T-helper 2 cell treated with Interferon-gamma antibody and Interleukin-4, amounts not matched to agents 5 μg/mL and 100 μg/mL, for 36 hours (primary cell): ENCODE data around the gene AMPD2.

ENCODE experiments used
- DNase-seq: peaks from one replicate; pipeline ENCODE4 v3.0.0; 2021; ENCODE audit warnings: low spot score
- H3K27ac Mint-ChIP-seq: one replicate; pipeline ENCODE4 v1.8.0; 2021; ENCODE audit warnings: mild to moderate bottlenecking, mixed read lengths
- H3K27me3 Mint-ChIP-seq: one replicate; pipeline ENCODE4 v1.8.0; 2021; ENCODE audit warnings: low read depth, mixed read lengths
- H3K36me3 Mint-ChIP-seq: one replicate; pipeline ENCODE4 v1.8.0; 2021; ENCODE audit warnings: low read depth, mixed read lengths
- H3K4me1 Mint-ChIP-seq: one replicate; pipeline ENCODE4 v1.8.0; 2021; ENCODE audit warnings: low read depth, mixed read lengths
- H3K4me3 Mint-ChIP-seq: one replicate; pipeline ENCODE4 v1.8.0; 2022; ENCODE audit warnings: mild to moderate bottlenecking, moderate library complexity, mixed read lengths
- H3K9me3 Mint-ChIP-seq: one replicate; pipeline ENCODE4 v1.8.0; 2021; ENCODE audit warnings: mixed read lengths

Gene AMPD2

DNA sequence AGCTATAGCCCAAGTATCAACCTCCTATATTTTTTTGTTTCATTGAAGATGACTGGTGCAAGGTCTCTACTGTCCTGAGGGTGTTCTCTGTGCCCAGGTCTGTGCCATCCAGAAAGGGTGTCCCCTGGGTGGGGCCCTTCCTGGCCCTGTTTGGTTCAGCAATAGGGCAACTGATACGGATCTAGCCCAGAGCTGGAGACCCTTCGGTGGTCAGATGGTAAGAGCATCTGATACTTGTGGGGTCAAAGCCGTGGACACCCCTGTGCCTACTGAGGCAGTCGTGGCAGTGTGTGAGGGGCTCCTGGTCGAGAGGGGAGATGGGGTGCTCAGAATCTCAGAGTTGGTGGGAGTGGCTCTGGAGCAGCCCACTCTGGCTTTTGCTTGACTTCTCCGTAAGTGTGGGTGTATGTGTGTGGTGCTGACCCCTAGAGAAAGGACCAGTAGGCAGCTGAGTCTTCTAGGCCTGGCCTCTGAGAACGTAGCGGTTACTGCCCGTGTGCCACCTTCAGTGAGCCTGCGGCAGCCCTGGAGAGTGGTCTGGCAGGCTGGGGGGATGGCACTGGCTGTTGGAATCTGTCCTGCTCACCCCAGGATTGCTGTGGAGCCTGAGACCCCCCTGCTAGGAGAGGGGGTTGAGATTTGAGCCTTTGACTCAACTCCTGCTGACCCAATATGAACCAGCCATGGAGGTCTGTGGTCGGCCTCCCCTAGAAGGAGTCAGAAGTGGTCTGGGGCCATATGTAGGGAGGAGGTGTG, 2.7 kb downstream of the AMPD2 start:
- Mint-ChIP-seq H3K9me3 (no peaks in the 10 kb centered on the region), H3K4me1 (peaks cover 47% of the 10 kb centered on the region), H3K27ac (peak overlapping the region; percentile 78), H3K4me3 (peak overlapping the region; percentile 90), H3K36me3 (peaks cover 10% of the 10 kb centered on the region), H3K27me3 (no peaks in the 10 kb centered on the region)
- DNase-seq, result no peak

DNA sequence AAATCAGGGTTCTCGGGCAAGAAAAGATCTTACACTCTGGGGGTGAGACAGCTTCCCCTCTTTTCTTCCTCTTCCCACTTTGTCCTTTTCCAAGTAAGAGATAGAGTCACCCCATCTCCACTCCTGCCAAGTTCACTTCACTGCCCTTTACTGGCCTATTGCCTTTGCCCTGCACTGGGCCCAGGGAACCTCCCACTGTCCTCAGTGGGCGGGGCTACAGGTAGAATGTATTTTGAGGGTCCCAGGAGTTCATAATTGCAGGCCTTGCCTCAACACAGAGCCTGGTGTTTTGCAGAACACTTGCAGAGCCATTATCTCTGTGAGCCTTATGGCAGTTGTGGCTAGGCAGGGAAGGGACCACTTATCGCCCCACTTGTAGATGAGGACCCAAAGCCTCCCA, 3.3 kb downstream of the AMPD2 start:
- Mint-ChIP-seq H3K27ac (peak overlapping the region; percentile 11), H3K4me3 (peak overlapping the region; percentile 90), H3K4me1 (peaks cover 42% of the 10 kb centered on the region), H3K27me3 (no peaks in the 10 kb centered on the region), H3K36me3 (peaks cover 16% of the 10 kb centered on the region), H3K9me3 (no peaks in the 10 kb centered on the region)
- DNase-seq, result no peak

DNA sequence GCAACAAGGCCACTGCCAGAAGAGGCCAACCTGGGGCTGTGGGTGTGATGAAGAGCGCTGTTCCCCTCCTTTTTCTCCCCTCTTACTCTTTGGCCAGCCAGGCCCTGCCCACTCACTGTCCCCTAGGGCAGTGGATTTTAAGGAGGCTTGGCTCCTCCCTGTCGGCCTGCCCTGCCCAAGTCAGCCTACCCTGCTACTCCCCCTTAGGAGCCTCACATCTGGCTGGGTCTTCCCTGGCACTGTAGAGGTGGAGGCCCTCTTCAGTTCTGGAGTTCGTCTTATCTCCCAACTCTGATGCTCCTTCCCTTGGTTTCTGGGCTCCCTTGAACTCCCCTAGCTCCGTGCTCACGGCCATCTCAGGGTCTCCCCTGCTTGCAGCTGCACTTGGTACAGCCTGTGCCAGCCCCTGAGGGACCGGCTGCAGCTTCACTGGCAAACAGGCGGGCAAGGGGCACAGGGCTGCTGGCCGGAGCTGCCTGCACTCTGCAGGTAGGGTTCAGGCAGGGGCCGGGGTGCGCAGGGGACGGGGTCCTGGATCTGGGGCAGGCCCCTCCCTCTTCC, 4.0 kb downstream of the AMPD2 start:
- H3K36me3 Mint-ChIP-seq, result peaks cover 21% of the 10 kb centered on the region
- peak overlapping the region; percentile 49 for H3K27ac Mint-ChIP-seq
- DNase-seq, result no peak
- H3K27me3 Mint-ChIP-seq, result no peaks in the 10 kb centered on the region
- no peaks in the 10 kb centered on the region for H3K9me3 Mint-ChIP-seq
- H3K4me1 Mint-ChIP-seq, result peaks cover 40% of the 10 kb centered on the region
- peak overlapping the region; percentile 90 for H3K4me3 Mint-ChIP-seq

DNA sequence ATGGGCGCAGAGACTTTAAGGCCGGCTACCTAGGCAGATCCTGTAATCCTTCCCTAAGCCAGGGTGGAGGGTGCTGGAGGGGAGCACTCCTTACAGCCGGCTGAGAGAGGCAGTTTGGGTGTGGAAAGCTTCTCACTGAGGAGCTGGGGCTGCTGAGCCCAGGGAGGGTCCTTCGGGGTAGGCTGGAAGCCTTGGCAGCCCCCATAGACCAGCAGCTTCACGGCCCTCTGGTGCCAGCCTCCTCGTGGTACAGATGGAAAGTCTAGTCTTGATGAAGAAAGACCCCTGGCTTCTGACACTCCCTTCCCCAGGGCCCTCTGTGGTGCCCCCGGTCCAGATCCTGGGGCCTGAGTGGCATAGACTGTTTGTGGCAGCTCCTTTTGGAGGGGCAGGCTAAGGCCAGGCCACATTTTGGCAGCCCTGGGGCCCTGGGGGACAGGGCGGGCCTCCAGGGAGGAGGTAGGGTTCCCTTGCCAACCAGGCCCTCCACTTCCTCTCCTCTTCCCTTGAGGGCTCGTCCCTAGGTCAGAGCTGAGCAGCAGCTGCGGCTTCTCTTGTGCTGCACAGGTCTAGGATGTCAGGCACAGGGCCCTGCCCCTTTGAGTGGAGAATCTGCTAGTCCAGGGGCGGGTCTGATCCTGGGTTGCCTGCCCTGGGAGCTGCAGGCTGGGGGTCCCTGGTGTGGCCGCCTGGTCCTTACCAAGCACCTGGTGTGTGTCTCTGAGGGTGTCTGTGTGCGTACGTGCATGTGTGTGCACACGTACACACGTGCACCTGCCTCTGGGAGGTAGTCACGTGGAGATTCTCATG, 4.8 kb downstream of the AMPD2 start:
- Mint-ChIP-seq H3K4me1 (peaks cover 34% of the 10 kb centered on the region), H3K27me3 (no peaks in the 10 kb centered on the region), H3K27ac (peak overlapping the region; percentile 69), H3K9me3 (no peaks in the 10 kb centered on the region), H3K4me3 (peak overlapping the region; percentile 90), H3K36me3 (peaks cover 26% of the 10 kb centered on the region)
- no peak for DNase-seq

DNA sequence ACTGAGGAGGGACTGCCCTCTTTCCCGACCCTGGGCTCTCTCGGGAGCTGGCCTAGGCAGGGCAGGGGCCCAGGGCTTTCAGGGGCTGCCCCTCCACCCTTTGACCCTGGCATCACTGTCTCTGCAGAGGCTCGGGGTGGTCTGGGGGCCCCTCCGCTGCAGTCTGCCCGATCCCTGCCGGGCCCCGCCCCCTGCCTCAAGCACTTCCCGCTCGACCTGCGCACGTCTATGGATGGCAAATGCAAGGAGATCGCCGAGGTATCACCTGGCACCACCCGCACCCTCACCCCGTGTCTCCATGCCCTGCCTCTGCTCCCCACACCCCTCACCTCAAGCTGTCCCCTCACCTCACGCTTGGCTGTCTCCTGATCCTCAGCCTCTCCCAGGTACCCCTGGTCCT, 5.5 kb downstream of the AMPD2 start:
- Mint-ChIP-seq H3K9me3 (no peaks in the 10 kb centered on the region), H3K27ac (no peak overlapping the region), H3K27me3 (no peaks in the 10 kb centered on the region), H3K4me1 (peaks cover 30% of the 10 kb centered on the region), H3K36me3 (peaks cover 30% of the 10 kb centered on the region), H3K4me3 (no peak overlapping the region)
- DNase-seq, result no peak

DNA sequence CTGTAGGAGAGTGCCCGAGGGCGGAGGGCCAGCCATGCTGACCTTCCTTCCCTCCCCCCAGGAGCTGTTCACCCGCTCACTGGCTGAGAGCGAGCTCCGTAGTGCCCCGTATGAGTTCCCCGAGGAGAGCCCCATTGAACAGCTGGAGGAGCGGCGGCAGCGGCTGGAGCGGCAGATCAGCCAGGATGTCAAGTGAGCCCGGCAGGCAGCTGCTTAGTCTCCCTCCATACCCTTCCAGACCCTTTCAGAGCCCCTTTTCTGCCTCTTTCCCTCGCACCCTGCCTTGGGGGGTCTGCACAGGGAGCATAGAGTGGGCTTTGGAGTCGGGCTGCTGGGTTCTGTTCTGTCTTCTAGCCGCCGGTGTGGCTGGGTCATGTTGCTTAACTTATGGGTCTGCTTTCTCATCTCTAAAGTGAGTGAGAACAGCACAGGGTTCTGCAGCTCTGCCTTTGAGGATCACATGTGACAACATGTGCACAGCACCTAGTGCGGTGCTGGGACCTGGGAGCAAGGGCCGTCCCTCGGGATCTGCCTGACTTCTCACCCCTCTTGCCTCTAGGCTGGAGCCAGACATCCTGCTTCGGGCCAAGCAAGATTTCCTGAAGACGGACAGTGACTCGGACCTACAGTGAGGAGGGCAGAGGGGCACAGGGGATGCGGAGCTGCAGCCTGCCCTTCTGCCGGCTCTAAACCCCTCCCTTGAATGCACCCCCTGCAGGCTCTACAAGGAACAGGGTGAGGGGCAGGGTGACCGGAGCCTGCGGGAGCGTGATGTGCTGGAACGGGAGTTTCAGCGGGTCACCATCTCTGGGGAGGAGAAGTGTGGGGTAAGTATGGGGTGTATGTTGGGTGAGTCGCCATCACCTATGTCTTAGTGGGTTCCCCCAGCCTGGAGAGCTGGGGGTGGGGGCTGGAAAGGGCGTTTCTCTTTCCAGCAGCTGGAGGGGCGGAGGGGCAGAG, 6.2 kb downstream of the AMPD2 start:
- Mint-ChIP-seq H3K36me3 (peaks cover 31% of the 10 kb centered on the region), H3K4me3 (no peak overlapping the region), H3K27ac (peak overlapping the region; percentile 31), H3K4me1 (peaks cover 30% of the 10 kb centered on the region), H3K9me3 (no peaks in the 10 kb centered on the region), H3K27me3 (no peaks in the 10 kb centered on the region)
- DNase-seq, result no peak

DNA sequence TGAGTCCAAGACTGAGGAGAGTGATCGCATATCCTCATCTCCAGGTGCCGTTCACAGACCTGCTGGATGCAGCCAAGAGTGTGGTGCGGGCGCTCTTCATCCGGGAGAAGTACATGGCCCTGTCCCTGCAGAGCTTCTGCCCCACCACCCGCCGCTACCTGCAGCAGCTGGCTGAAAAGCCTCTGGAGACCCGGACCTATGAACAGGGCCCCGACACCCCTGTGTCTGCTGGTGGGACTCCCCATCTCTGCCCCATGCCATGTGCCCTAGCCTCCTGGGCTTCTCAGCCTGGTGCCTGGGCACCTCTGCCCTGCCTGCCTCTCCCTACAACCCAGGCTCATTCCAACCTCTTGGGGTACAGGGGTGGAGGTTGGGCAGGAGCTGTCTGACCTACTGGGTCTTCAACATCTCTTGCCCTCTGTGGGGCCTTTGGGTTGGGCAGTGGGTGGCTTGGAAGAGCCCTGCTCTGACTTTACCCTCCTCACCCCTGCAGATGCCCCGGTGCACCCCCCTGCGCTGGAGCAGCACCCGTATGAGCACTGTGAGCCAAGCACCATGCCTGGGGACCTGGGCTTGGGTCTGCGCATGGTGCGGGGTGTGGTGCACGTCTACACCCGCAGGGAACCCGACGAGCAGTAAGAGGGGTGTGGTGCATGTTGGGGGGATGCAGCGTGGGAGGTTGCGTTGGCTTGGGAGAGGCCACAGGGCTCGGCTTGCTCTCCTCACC, 7.2 kb downstream of the AMPD2 start:
- Mint-ChIP-seq H3K27me3 (no peaks in the 10 kb centered on the region), H3K36me3 (peaks cover 35% of the 10 kb centered on the region), H3K9me3 (no peaks in the 10 kb centered on the region), H3K4me3 (no peak overlapping the region), H3K27ac (peak overlapping the region; percentile 31), H3K4me1 (peaks cover 26% of the 10 kb centered on the region)
- no peak for DNase-seq

DNA sequence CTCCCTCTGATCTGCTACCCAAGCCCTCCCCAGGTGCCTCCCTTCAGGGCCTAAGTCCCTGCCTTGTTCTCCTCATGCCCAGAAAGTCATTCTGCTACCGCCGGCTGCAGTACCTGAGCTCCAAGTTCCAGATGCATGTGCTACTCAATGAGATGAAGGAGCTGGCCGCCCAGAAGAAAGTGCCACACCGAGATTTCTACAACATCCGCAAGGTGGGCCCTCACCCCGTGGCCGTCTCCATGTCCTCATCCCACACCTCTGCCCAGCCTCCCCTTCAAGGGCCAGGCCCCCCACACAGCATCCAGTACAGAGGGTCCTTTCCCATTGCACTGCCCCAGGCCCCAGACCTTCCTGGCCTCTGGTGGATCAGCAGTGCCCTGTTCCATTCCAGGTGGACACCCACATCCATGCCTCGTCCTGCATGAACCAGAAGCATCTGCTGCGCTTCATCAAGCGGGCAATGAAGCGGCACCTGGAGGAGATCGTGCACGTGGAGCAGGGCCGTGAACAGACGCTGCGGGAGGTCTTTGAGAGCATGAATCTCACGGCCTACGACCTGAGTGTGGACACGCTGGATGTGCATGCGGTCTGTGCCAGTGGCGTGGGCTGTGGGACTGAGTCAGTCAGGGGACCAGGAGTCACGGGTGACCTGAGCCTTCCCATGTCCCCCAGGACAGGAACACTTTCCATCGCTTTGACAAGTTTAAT, 8.2 kb downstream of the AMPD2 start:
- Mint-ChIP-seq H3K27me3 (no peaks in the 10 kb centered on the region), H3K36me3 (peaks cover 37% of the 10 kb centered on the region), H3K9me3 (no peaks in the 10 kb centered on the region), H3K27ac (no peak overlapping the region), H3K4me1 (peaks cover 16% of the 10 kb centered on the region), H3K4me3 (no peak overlapping the region)
- DNase-seq, result no peak

DNA sequence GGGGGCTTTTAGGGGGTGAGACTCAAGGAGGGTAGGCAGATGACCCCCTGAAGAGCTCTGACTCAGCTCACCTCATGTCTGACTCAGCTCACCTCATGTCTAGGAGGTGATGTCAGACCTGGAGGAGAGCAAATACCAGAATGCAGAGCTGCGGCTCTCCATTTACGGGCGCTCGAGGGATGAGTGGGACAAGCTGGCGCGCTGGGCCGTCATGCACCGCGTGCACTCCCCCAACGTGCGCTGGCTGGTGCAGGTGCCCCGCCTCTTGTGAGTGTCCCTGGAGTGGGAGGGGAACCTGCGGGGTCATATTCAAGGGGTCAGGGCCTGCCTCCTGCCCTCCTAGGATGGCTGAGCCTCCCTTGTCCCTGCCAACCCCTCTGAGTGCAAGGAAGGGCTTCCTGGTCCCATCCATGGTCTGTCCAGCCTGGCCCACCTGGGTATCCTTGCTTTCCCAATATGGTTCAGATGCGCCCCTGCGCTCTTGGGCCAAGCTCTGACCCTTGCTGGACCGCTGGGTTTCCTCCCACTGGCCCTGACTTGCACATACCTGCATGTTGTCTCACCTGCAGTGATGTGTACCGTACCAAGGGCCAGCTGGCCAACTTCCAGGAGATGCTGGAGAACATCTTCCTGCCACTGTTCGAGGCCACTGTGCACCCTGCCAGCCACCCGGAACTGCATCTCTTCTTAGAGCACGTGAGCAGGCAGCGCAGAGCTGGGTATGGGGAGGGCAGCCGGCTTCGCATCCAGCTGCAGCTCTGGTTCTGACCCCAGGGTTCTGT, 9.1 kb downstream of the AMPD2 start:
- no peak for DNase-seq
- no peak overlapping the region for H3K4me3 Mint-ChIP-seq
- H3K27ac Mint-ChIP-seq, result no peak overlapping the region
- H3K36me3 Mint-ChIP-seq, result peaks cover 43% of the 10 kb centered on the region
- peaks cover 9% of the 10 kb centered on the region for H3K4me1 Mint-ChIP-seq
- no peaks in the 10 kb centered on the region for H3K9me3 Mint-ChIP-seq
- no peaks in the 10 kb centered on the region for H3K27me3 Mint-ChIP-seq

DNA sequence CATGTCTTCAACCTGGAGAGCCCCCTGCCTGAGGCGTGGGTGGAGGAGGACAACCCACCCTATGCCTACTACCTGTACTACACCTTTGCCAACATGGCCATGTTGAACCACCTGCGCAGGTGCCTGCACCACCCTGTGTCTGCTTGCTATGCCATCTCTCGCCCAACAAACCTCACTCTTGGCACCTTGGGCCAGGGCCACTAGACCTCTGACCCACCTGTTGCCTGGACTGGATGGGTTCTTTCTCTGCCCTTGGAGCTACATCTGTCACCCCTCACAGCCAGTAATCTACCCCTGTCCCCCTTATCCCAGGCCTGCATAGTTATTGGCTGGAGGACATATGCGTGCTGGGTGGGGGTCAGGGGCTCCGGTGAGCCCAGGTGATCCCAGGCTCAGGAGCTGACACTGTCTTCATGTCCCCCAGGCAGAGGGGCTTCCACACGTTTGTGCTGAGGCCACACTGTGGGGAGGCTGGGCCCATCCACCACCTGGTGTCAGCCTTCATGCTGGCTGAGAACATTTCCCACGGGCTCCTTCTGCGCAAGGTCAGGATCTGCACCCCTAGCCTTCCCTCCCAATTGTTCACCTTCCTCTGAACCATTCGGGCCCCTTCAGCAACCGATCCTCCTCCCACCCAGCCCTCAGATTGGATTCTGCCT, 9.9 kb downstream of the AMPD2 start:
- peaks cover 43% of the 10 kb centered on the region for H3K36me3 Mint-ChIP-seq
- H3K27ac Mint-ChIP-seq, result no peak overlapping the region
- H3K27me3 Mint-ChIP-seq, result no peaks in the 10 kb centered on the region

DNA sequence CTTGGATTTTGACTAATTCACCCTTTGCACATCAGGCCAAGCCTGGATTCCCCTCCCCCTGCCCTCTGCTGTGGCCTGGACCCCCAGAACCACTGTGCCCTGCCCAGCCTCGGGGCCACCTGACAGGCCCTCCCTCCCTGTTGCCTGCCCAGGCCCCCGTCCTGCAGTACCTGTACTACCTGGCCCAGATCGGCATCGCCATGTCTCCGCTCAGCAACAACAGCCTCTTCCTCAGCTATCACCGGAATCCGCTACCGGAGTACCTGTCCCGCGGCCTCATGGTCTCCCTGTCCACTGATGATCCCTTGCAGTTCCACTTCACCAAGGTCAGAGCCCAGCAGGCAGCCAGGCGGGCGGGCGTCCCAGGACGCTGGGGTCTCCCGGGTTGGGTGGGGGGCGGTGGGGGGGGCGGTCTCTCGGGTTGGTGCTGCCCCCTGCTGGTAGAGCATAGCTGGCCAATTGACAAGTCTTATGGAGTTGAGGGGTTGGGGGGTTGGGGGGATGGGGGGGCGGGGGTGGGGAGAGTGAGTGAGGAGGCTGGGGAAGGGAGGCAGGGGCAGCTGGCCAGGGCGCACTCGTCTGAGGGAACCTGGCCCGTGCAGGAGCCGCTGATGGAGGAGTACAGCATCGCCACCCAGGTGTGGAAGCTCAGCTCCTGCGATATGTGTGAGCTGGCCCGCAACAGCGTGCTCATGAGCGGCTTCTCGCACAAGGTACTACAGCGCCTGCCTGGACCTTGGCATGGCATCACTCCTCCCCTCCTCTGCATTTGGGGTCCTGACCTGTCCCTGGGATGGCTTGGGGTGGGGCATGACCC, 10.7 kb downstream of the AMPD2 start:
- Mint-ChIP-seq H3K9me3 (no peaks in the 10 kb centered on the region), H3K4me3 (no peak overlapping the region), H3K36me3 (peaks cover 43% of the 10 kb centered on the region), H3K27me3 (no peaks in the 10 kb centered on the region), H3K27ac (no peak overlapping the region), H3K4me1 (peaks cover 7% of the 10 kb centered on the region)
- no peak for DNase-seq

More for the DNA sequence above, 9.9 kb downstream of the AMPD2 start:
- H3K4me1 Mint-ChIP-seq, result peaks cover 6% of the 10 kb centered on the region
- DNase-seq, result no peak
- H3K4me3 Mint-ChIP-seq, result no peak overlapping the region
- no peaks in the 10 kb centered on the region for H3K9me3 Mint-ChIP-seq
